Trophoblast cell (in vitro differentiated cells and primary cell): ENCODE data around the gene DIAPH2.

ENCODE experiments used
- DNase-seq, 2 donors: peaks; one replicate each; pipeline ENCODE4 v3.0.0-alpha.2; 2016
- H2AFZ ChIP-seq: 2 replicates; pipeline ENCODE4 v1.6.1; 2013; ENCODE audit warnings: low read length, moderate library complexity, mild to moderate bottlenecking; ENCODE audit not compliant: insufficient read depth, poor library complexity
- H2AK5ac ChIP-seq: 2 replicates; pipeline ENCODE4 v1.6.1; 2013; ENCODE audit warnings: mild to moderate bottlenecking, low read length
- H2BK120ac ChIP-seq: 2 replicates; pipeline ENCODE4 v1.6.1; 2013; ENCODE audit warnings: low read length, mild to moderate bottlenecking, moderate library complexity; ENCODE audit not compliant: insufficient read depth, poor library complexity
- H2BK12ac ChIP-seq: 2 replicates; pipeline ENCODE4 v1.6.1; 2013; ENCODE audit warnings: mild to moderate bottlenecking, low read length, moderate library complexity
- H2BK5ac ChIP-seq: 2 replicates; pipeline ENCODE4 v1.6.1; 2013; ENCODE audit warnings: low read length, low read depth, moderate library complexity, mild to moderate bottlenecking; ENCODE audit not compliant: poor library complexity
- H3K14ac ChIP-seq: 2 replicates; pipeline ENCODE4 v1.6.1; 2013; ENCODE audit warnings: mild to moderate bottlenecking, low read length
- H3K18ac ChIP-seq: 2 replicates; pipeline ENCODE4 v1.6.1; 2013; ENCODE audit warnings: mild to moderate bottlenecking, low read length
- H3K23ac ChIP-seq: 2 replicates; pipeline ENCODE4 v1.6.1; 2013; ENCODE audit warnings: low read length
- H3K27ac ChIP-seq: 2 replicates; pipeline ENCODE4 v1.5.1; 2013; ENCODE audit warnings: low read depth, mild to moderate bottlenecking, inconsistent platforms, low read length, moderate library complexity
- H3K27me3 ChIP-seq: 2 replicates; pipeline ENCODE4 v1.6.1; 2013; ENCODE audit warnings: inconsistent platforms, mild to moderate bottlenecking, low read length, moderate library complexity; ENCODE audit not compliant: insufficient read depth
- H3K36me3 ChIP-seq, 2 experiments: 1 replicate in 1 of 2; 2 replicates in 1 of 2; pipeline ENCODE4 v1.6.1; 2013; ENCODE audit warnings: low read length in 2 of 2, mild to moderate bottlenecking in 2 of 2, moderate library complexity in 1 of 2; ENCODE audit not compliant: insufficient read depth in 2 of 2, control insufficient read depth in 1 of 2
- H3K4ac ChIP-seq: 2 replicates; pipeline ENCODE4 v1.6.1; 2013; ENCODE audit warnings: low read depth, mild to moderate bottlenecking, low read length, moderate library complexity
- H3K4me1 ChIP-seq, 2 experiments: 1 replicate in 1 of 2; 2 replicates in 1 of 2; pipeline ENCODE4 v1.6.1; 2013; ENCODE audit warnings: low read length in 2 of 2, mild to moderate bottlenecking in 2 of 2, moderate library complexity in 1 of 2; ENCODE audit not compliant: insufficient read depth in 2 of 2, control insufficient read depth in 1 of 2
- H3K4me2 ChIP-seq: 2 replicates; pipeline ENCODE4 v1.6.1; 2013; ENCODE audit warnings: inconsistent platforms, mild to moderate bottlenecking, low read length, moderate library complexity
- H3K4me3 ChIP-seq: 2 replicates; pipeline ENCODE4 v1.5.1; 2013; ENCODE audit warnings: mild to moderate bottlenecking, low read depth, low read length, inconsistent platforms
- H3K79me1 ChIP-seq: one replicate; pipeline ENCODE4 v1.6.1; 2013; ENCODE audit warnings: low read length
- H3K79me2 ChIP-seq: 2 replicates; pipeline ENCODE4 v1.6.1; 2013; ENCODE audit warnings: low read length, mild to moderate bottlenecking; ENCODE audit not compliant: control insufficient read depth, insufficient read depth, poor library complexity
- H3K9ac ChIP-seq: 2 replicates; pipeline ENCODE4 v1.6.1; 2013; ENCODE audit warnings: mild to moderate bottlenecking, low read length
- H3K9me3 ChIP-seq: 2 replicates; pipeline ENCODE4 v1.6.1; 2013; ENCODE audit warnings: low read depth, mild to moderate bottlenecking, control low read depth, inconsistent platforms, low read length; ENCODE audit not compliant: insufficient read depth
- H4K12ac ChIP-seq: 2 replicates; pipeline ENCODE4 v1.6.1; 2013; ENCODE audit warnings: low read depth, mild to moderate bottlenecking, low read length, moderate library complexity
- H4K8ac ChIP-seq: 2 replicates; pipeline ENCODE4 v1.6.1; 2013; ENCODE audit warnings: low read depth, mild to moderate bottlenecking, low read length, moderate library complexity
- H4K91ac ChIP-seq: one replicate; pipeline ENCODE4 v1.6.1; 2013; ENCODE audit warnings: low read depth, mild to moderate bottlenecking, low read length, moderate library complexity
- WGBS: extraction: QIAGEN DNeasy Blood & Tissue Kit; methylation state at CpG from one replicate; pipeline ENCODE4 v1.1.7; 2013; ENCODE audit warnings: missing lambda C conversion rate; ENCODE audit not compliant: insufficient read length, insufficient coverage; ENCODE audit errors: extremely low coverage; 5-methylcytosine and 5-hydroxymethylcytosine counted together

Gene DIAPH2

GRCh38 chrX:97039363-97040029 is 354.9 kb downstream of the DIAPH2 start:
- Histone ChIP-seq H3K79me2 (no peaks in the 10 kb centered on the region), H3K18ac (no peak overlapping the region), H3K14ac (no peak overlapping the region), H2AK5ac (no peak overlapping the region), H3K4me2 (no peak overlapping the region), H2BK5ac (no peak overlapping the region), H3K4ac (no peak overlapping the region), H2BK12ac (no peak overlapping the region), H4K8ac (no peak overlapping the region), H3K27ac (no peak overlapping the region), H3K23ac (no peak overlapping the region), H2BK120ac (no peak overlapping the region), H3K9ac (no peak overlapping the region), H2AFZ (no peak overlapping the region), H3K79me1 (no peaks in the 10 kb centered on the region), H3K9me3 (no peaks in the 10 kb centered on the region), H4K12ac (no peak overlapping the region), H3K4me3 (no peak overlapping the region), H3K27me3 (no peaks in the 10 kb centered on the region), H3K4me1 (no peaks in the 10 kb centered on the region), H3K36me3 (no peaks in the 10 kb centered on the region), H4K91ac (no peak overlapping the region)
- no CpG with 5 or more reads among the region's 4 CpGs for WGBS
- DNase-seq: no peak

- H3K4ac ChIP-seq: no peak overlapping the region
- no peak overlapping the region for H3K4me2 ChIP-seq
- H3K27me3 ChIP-seq: no peaks in the 10 kb centered on the region
- no peak overlapping the region for H3K18ac ChIP-seq
- no peaks in the 10 kb centered on the region for H3K4me1 ChIP-seq
- H2BK12ac ChIP-seq: no peak overlapping the region
- H3K27ac ChIP-seq: no peak overlapping the region
- no peaks in the 10 kb centered on the region for H3K79me1 ChIP-seq
- H2AFZ ChIP-seq: no peak overlapping the region
- H3K9ac ChIP-seq: no peak overlapping the region
- no peaks in the 10 kb centered on the region for H3K79me2 ChIP-seq
- H3K23ac ChIP-seq: no peak overlapping the region
- no peak overlapping the region for H4K12ac ChIP-seq
- no peak overlapping the region for H4K91ac ChIP-seq
- no peaks in the 10 kb centered on the region for H3K36me3 ChIP-seq
- DNase-seq: no peak
- no peak overlapping the region for H2AK5ac ChIP-seq
- no peak overlapping the region for H2BK120ac ChIP-seq
- no peak overlapping the region for H2BK5ac ChIP-seq
- no peak overlapping the region for H3K4me3 ChIP-seq
- no peak overlapping the region for H3K14ac ChIP-seq
- WGBS: no CpG with 5 or more reads among the region's 1 CpG
- H4K8ac ChIP-seq: no peak overlapping the region
- no peaks in the 10 kb centered on the region for H3K9me3 ChIP-seq
These were observed 360.8 kb downstream of the DIAPH2 start for GRCh38 chrX:97045470-97045869.

- H3K79me2 ChIP-seq: no peaks in the 10 kb centered on the region
- H3K36me3 ChIP-seq: no peaks in the 10 kb centered on the region
- H3K14ac ChIP-seq: no peak overlapping the region
- H3K79me1 ChIP-seq: no peaks in the 10 kb centered on the region
- no peak overlapping the region for H2BK5ac ChIP-seq
- H3K4ac ChIP-seq: no peak overlapping the region
- H2AK5ac ChIP-seq: no peak overlapping the region
- H4K12ac ChIP-seq: no peak overlapping the region
- no peaks in the 10 kb centered on the region for H3K27me3 ChIP-seq
- no peak overlapping the region for H2BK12ac ChIP-seq
- H2BK120ac ChIP-seq: no peak overlapping the region
- no peak overlapping the region for H3K23ac ChIP-seq
- no peak overlapping the region for H3K4me2 ChIP-seq
- H3K4me3 ChIP-seq: no peak overlapping the region
- H3K27ac ChIP-seq: no peak overlapping the region
- H2AFZ ChIP-seq: no peak overlapping the region
- no peak overlapping the region for H4K8ac ChIP-seq
- H4K91ac ChIP-seq: no peak overlapping the region
- H3K18ac ChIP-seq: no peak overlapping the region
- no peak overlapping the region for H3K9ac ChIP-seq
- no CpG with 5 or more reads among the region's 3 CpGs for WGBS
- H3K4me1 ChIP-seq: no peaks in the 10 kb centered on the region
- no peak for DNase-seq
- no peaks in the 10 kb centered on the region for H3K9me3 ChIP-seq
These were observed 362.2 kb downstream of the DIAPH2 start for GRCh38 chrX:97046867-97047266.

GRCh38 chrX:97050392-97050791 is 365.8 kb downstream of the DIAPH2 start:
- no peaks in the 10 kb centered on the region for H3K4me1 ChIP-seq
- H3K9me3 ChIP-seq: no peaks in the 10 kb centered on the region
- no peaks in the 10 kb centered on the region for H3K79me1 ChIP-seq
- no peak overlapping the region for H3K23ac ChIP-seq
- no peak overlapping the region for H3K4me2 ChIP-seq
- H3K79me2 ChIP-seq: no peaks in the 10 kb centered on the region
- no peak overlapping the region for H2BK5ac ChIP-seq
- H3K18ac ChIP-seq: no peak overlapping the region
- H3K9ac ChIP-seq: no peak overlapping the region
- no peak overlapping the region for H3K27ac ChIP-seq
- H4K8ac ChIP-seq: no peak overlapping the region
- no peak for DNase-seq
- no peak overlapping the region for H3K4ac ChIP-seq
- H2BK120ac ChIP-seq: no peak overlapping the region
- H2AFZ ChIP-seq: no peak overlapping the region
- no CpG with 5 or more reads among the region's 2 CpGs for WGBS
- H3K27me3 ChIP-seq: no peaks in the 10 kb centered on the region
- H3K36me3 ChIP-seq: no peaks in the 10 kb centered on the region
- H3K14ac ChIP-seq: no peak overlapping the region
- no peak overlapping the region for H4K91ac ChIP-seq
- H2AK5ac ChIP-seq: no peak overlapping the region
- no peak overlapping the region for H4K12ac ChIP-seq
- no peak overlapping the region for H2BK12ac ChIP-seq
- H3K4me3 ChIP-seq: no peak overlapping the region
